Measurements from ENCODE around the gene LAMTOR2.
"Not testable (repeated sequence)": the region's sequence is repeated elsewhere in the genome, so short reads cannot be mapped to it uniquely, and the experiment has no call there.

Gene LAMTOR2

DNA sequence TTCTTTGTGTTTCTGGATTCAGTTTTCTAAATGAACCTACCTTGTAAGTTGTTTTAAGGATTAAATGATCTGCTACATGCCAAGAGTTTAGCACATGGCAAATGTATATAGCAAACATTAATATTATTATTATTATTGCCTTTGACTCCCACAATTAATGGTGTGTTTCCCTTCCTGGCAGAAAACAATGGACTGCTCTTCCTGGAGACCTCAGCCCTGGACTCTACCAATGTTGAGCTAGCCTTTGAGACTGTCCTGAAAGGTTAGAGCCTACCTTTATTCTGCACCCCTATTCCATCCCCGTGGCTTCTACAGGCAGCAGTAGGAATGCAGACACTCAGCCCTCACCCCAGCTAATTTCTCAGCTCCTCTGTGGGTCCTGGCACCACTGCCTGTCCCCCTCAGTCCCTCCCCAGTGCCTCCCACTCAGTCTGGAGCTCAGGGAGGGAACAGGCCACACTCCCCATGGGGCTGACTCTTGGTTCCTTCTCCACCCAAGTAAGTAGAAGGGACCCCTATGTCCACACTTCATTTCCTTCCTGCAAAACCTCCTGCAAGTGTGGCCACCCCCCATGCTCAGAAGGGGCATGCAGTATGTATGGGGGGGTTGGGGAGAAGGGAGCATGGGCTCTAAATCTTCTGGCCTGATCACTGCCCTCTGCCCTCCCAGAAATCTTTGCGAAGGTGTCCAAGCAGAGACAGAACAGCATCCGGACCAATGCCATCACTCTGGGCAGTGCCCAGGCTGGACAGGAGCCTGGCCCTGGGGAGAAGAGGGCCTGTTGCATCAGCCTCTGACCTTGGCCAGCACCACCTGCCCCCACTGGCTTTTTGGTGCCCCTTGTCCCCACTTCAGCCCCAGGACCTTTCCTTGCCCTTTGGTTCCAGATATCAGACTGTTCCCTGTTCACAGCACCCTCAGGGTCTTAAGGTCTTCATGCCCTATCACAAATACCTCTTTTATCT, 15.2 kb downstream of the LAMTOR2 start:
- no peak for TF ChIP-seq POLR2A (IDR thresholded peaks at IDR 0.05; ENCODE audit: low read depth, low read length)
- TF ChIP-seq POLR2AphosphoS5 (IDR thresholded peaks at IDR 0.05; ENCODE audit: low read depth, low read length) = no peak
- no peak for TF ChIP-seq TAF1 (IDR thresholded peaks at IDR 0.05; ENCODE audit: borderline replicate concordance, low read depth, low read length)
- DNase-seq (ENCODE audit: insufficient read length) (no peak), FAIRE-seq (no peak)

DNA sequence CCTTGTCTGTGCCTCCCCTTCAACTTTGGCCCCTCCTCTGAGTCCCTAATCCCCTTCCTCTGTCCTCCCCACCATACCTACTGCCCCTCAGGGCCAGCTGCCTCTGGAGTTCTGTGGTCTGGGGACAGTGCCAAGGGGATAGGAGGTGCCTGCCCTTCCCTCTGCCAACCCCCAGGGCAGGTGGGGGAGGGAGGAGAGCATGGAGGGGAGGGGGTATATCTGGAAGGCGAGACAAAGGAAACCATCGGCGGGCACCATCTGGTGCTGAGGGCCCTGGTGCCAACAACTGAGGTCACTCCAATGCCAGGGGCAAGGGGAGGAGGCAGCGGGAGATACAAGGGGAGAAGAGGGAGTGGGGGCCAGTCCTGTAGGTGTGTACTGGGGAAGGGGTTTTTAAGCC, 16.0 kb downstream of the LAMTOR2 start:
- FAIRE-seq = no peak
- DNase-seq (ENCODE audit: insufficient read length) = no peak
- TF ChIP-seq POLR2A (IDR thresholded peaks at IDR 0.05; ENCODE audit: low read depth, low read length) = no peak
- no peak for TF ChIP-seq TAF1 (IDR thresholded peaks at IDR 0.05; ENCODE audit: borderline replicate concordance, low read depth, low read length)
- no peak for TF ChIP-seq POLR2AphosphoS5 (IDR thresholded peaks at IDR 0.05; ENCODE audit: low read depth, low read length)

DNA sequence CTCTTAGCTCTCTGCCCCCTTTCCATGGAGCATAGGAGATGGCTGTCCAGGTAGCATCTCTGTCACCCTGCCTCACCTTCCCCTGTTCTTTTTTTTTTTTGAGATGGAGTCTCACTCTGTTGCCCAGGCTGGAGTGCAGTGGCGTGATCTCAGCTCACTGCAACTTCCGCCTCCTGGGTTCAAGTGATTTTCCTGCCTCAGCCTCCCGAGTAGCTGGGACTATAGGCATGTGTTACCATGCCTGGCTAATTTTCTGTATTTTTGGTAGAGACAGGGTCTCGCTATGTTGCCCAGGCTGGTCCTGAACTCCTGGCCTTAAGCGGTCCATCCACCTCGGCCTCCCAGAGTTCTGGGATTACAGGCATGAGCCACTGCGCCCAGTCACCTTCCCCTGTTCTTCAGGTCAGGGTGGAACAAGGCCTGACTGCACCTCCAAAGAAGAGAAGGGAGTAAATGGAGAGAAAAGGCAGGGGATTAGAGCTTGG, 16.8 kb downstream of the LAMTOR2 start:
- not testable (repeated sequence) for FAIRE-seq

DNA sequence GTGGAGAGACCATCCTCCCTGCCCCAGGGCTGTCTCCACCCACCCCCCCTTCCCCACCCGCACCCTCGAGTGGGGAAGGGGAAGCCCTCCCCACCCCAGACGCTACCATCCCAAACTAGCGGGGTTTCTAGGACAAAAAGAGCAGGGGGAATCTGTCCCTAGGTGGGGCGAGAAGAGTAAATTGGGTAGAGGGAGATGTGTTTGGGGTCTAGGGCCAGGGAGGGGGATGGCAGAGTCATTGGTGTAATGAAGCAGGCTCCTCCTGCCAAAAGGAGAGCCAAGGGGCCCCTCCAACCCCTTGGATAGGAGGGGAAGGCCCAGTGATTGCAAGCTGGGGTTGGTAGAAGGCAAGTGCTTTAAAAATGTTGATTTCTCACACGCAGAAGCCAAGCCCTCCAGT, 17.7 kb downstream of the LAMTOR2 start:
- FAIRE-seq = no peak
- TF ChIP-seq POLR2A (IDR thresholded peaks at IDR 0.05; ENCODE audit: low read depth, low read length) (no peak), POLR2AphosphoS5 (IDR thresholded peaks at IDR 0.05; ENCODE audit: low read depth, low read length) (no peak), TAF1 (IDR thresholded peaks at IDR 0.05; ENCODE audit: borderline replicate concordance, low read depth, low read length) (no peak)
- no peak for DNase-seq (ENCODE audit: insufficient read length)

More for the DNA sequence above, 16.8 kb downstream of the LAMTOR2 start:
- DNase-seq (ENCODE audit: insufficient read length) = not testable (repeated sequence)

DNA sequence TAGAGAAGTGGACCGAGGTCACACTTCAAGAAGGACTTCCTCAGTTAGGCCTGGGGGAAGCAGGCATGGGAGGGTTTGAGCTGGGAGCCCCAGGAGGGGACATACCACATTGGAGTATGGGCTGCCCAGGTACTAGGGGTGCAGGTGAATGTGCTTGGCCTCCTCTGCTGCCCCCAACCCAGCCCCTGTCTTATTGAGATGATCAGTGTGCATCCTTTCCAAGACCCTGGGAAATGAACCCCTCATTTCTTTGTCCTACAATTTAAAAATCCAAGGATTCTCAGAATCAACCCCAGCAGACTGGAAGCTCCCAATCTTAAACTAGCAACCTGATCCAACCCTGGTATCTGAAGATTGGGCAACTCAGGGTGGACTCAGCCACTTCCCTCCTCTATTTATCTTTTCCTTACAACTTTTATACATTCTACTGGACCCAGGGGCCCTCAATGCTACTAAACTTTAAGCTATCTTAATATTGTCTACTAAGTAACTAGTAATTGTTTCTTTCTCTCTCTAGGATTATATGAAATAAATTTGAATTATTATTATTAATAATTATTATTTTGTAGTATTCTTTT, 18.6 kb downstream of the LAMTOR2 start:
- TF ChIP-seq TAF1 (IDR thresholded peaks at IDR 0.05; ENCODE audit: borderline replicate concordance, low read depth, low read length) = no peak
- no peak for TF ChIP-seq POLR2AphosphoS5 (IDR thresholded peaks at IDR 0.05; ENCODE audit: low read depth, low read length)
- TF ChIP-seq POLR2A (IDR thresholded peaks at IDR 0.05; ENCODE audit: low read depth, low read length) = no peak
- no peak for DNase-seq (ENCODE audit: insufficient read length)
- no peak for FAIRE-seq

DNA sequence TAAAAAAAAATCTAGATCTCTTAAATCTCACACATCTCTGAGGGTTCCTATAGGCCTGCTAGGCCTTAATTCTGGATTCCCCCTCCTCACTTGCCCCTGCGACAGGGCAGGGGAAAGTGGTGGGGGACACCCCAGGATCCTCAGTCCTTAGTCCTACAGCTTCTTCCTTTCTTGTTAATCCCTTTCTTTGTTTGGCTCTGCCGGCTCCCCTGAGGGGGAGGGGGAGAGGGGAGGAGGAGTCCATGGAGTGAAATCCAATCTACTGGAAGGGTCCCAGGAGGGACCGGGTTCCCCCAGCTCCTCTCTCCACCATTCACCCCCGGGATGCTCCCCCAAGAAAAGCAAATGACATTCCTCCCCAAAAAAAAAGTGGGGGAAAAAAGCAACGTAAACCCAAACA, 19.2 kb downstream of the LAMTOR2 start:
- FAIRE-seq (no peak), DNase-seq (ENCODE audit: insufficient read length) (no peak)
- TF ChIP-seq POLR2AphosphoS5 (IDR thresholded peaks at IDR 0.05; ENCODE audit: low read depth, low read length) (no peak), POLR2A (IDR thresholded peaks at IDR 0.05; ENCODE audit: low read depth, low read length) (no peak), TAF1 (IDR thresholded peaks at IDR 0.05; ENCODE audit: borderline replicate concordance, low read depth, low read length) (no peak)

- TF ChIP-seq POLR2AphosphoS5 (IDR thresholded peaks at IDR 0.05; ENCODE audit: low read depth, low read length) (no peak), TAF1 (IDR thresholded peaks at IDR 0.05; ENCODE audit: borderline replicate concordance, low read depth, low read length) (no peak), POLR2A (IDR thresholded peaks at IDR 0.05; ENCODE audit: low read depth, low read length) (no peak)
- no peak for DNase-seq (ENCODE audit: insufficient read length)
- FAIRE-seq = no peak
Observed at GRCh38 chr1:156074661-156075060, 20.1 kb downstream of the LAMTOR2 start.

DNA sequence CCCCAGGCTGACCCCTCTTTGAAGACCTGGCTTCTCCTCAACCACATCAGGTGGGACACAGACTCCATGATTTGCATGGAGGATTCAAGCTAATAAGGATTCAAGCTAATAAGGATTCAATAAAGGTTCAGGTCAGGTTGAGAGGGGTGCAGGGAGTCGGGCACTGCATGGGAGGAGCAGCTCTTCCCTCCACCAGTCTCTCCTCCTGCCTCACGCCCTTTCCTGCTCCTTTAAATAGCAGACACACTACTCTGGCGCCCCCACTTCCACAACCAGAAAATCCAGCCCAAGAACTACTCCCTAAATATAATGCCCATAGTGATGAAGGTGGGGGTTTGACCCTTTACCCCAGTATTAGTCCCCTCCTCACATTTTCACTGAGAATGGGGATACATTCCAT, 20.6 kb downstream of the LAMTOR2 start:
- TF ChIP-seq TAF1 (IDR thresholded peaks at IDR 0.05; ENCODE audit: borderline replicate concordance, low read depth, low read length) (no peak), POLR2A (IDR thresholded peaks at IDR 0.05; ENCODE audit: low read depth, low read length) (no peak), POLR2AphosphoS5 (IDR thresholded peaks at IDR 0.05; ENCODE audit: low read depth, low read length) (no peak)
- DNase-seq (ENCODE audit: insufficient read length) (no peak), FAIRE-seq (no peak)

DNA sequence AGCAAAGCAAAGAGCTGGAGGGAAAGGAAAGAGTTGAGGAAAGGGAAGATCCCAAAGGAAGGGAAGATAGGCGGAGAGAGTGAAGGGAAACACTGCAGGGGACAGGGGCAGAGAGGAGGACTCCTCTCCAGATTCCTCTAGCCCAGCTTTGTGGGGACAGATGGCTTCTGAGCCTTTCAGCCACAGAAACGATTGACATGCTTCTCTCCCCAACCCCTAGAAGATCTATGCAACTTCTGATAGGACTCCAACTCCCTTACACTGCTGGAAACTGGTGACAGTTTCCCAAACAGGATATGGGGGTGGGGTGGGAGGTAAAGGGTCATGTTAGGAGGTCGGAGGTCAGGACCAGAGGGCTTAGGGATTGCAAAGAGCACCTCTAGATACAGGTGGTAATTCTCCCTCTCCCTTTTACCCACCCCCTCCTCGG, 21.2 kb downstream of the LAMTOR2 start:
- DNase-seq (ENCODE audit: insufficient read length) = no peak
- no peak for TF ChIP-seq TAF1 (IDR thresholded peaks at IDR 0.05; ENCODE audit: borderline replicate concordance, low read depth, low read length)
- no peak for TF ChIP-seq POLR2A (IDR thresholded peaks at IDR 0.05; ENCODE audit: low read depth, low read length)
- TF ChIP-seq POLR2AphosphoS5 (IDR thresholded peaks at IDR 0.05; ENCODE audit: low read depth, low read length) = no peak
- FAIRE-seq = no peak

- peak; percentile 46 for FAIRE-seq
- DNase-seq (ENCODE audit: insufficient read length) = peak; percentile 85
Observed at GRCh38 chr1:156076609-156077429, 22.2 kb downstream of the LAMTOR2 start.

GRCh38 chr1:156077430-156077760, 22.8 kb downstream of the LAMTOR2 start:
- no peak for DNase-seq (ENCODE audit: insufficient read length)
- no peak for FAIRE-seq

More at GRCh38 chr1:156076609-156077429, 22.2 kb downstream of the LAMTOR2 start:
- 0 out of 2 replicates have a peak, but pooled peaks have one; percentile 37 for TF ChIP-seq TAF1 (IDR thresholded peaks at IDR 0.05; ENCODE audit: borderline replicate concordance, low read depth, low read length)
- no peak for TF ChIP-seq POLR2AphosphoS5 (IDR thresholded peaks at IDR 0.05; ENCODE audit: low read depth, low read length)
- TF ChIP-seq POLR2A (IDR thresholded peaks at IDR 0.05; ENCODE audit: low read depth, low read length) = peak; percentile 69; the same call in 1 of the 2 replicates

More at GRCh38 chr1:156077430-156077760, 22.8 kb downstream of the LAMTOR2 start:
- TF ChIP-seq TAF1 (IDR thresholded peaks at IDR 0.05; ENCODE audit: borderline replicate concordance, low read depth, low read length) (no peak), POLR2A (IDR thresholded peaks at IDR 0.05; ENCODE audit: low read depth, low read length) (no peak), POLR2AphosphoS5 (IDR thresholded peaks at IDR 0.05; ENCODE audit: low read depth, low read length) (no peak)

Data from GM12892 (cell line).